ENCODE results near the gene NAT14.
"Not testable (repeated sequence)": the region's sequence is repeated elsewhere in the genome, so short reads cannot be mapped to it uniquely, and the experiment has no call there.

Gene NAT14

GRCh38 chr19:55487924-55488687 is 3.1 kb downstream of the NAT14 start, which contains the start of gene SSC5D:
TSS of gene SSC5D (plus strand) at chr19:55488436. CDS start at chr19:55488590, 154 bp downstream.
- DNase-seq: no peak

GRCh38 chr19:55488986-55489710 is 4.2 kb downstream of the NAT14 start:
- no peak for DNase-seq

GRCh38 chr19:55489711-55490477 is 4.9 kb downstream of the NAT14 start:
- DNase-seq: no peak

- DNase-seq: no peak
Measured at GRCh38 chr19:55490478-55491432, 5.8 kb downstream of the NAT14 start.

- no peak for DNase-seq
Measured at GRCh38 chr19:55491546-55492360, 6.8 kb downstream of the NAT14 start.

- DNase-seq: no peak
Measured at GRCh38 chr19:55492362-55492944, 7.5 kb downstream of the NAT14 start.

GRCh38 chr19:55493052-55493644 is 8.2 kb downstream of the NAT14 start:
- DNase-seq: no peak

GRCh38 chr19:55493645-55494171 is 8.7 kb downstream of the NAT14 start:
- DNase-seq: no peak

GRCh38 chr19:55494172-55494761 is 9.3 kb downstream of the NAT14 start:
- DNase-seq: no peak

- DNase-seq: no peak
Measured at GRCh38 chr19:55495646-55496349, 10.8 kb downstream of the NAT14 start.

- not testable (repeated sequence) for DNase-seq
Measured at GRCh38 chr19:55496820-55497219, 11.8 kb downstream of the NAT14 start.

- DNase-seq: no peak
Measured at GRCh38 chr19:55497763-55498162, 12.8 kb downstream of the NAT14 start.

- no peak for DNase-seq
Measured at GRCh38 chr19:55498246-55498840, 13.4 kb downstream of the NAT14 start.

- DNase-seq: no peak
Measured at GRCh38 chr19:55500368-55500952, 15.5 kb downstream of the NAT14 start.

GRCh38 chr19:55502197-55502952 is 17.4 kb downstream of the NAT14 start:
- no peak for DNase-seq

GRCh38 chr19:55503157-55503501 is 18.1 kb downstream of the NAT14 start:
- DNase-seq: no peak

GRCh38 chr19:55503502-55504251 is 18.7 kb downstream of the NAT14 start:
- DNase-seq: peak; percentile 96
